ENCODE results near the gene SERPINB6.
"Not testable (repeated sequence)": the region's sequence is repeated elsewhere in the genome, so short reads cannot be mapped to it uniquely, and the experiment has no call there.

SERPINB6 gene

GRCh38 chr6:2938632-2939083, 32.7 kb downstream of the SERPINB6 start:
- no peak for DNase-seq (ENCODE audit: low read depth)

- DNase-seq (ENCODE audit: low read depth) = no peak
These were observed 33.2 kb downstream of the SERPINB6 start for GRCh38 chr6:2938004-2938631.

- no peak for DNase-seq (ENCODE audit: low read depth)
These were observed 33.8 kb downstream of the SERPINB6 start for GRCh38 chr6:2937627-2938003.

- DNase-seq (ENCODE audit: low read depth) = no peak
These were observed 35.6 kb downstream of the SERPINB6 start for GRCh38 chr6:2935566-2936291.

- no peak for DNase-seq (ENCODE audit: low read depth)
These were observed 37.3 kb downstream of the SERPINB6 start for GRCh38 chr6:2934057-2934456.

GRCh38 chr6:2932911-2933310, 38.5 kb downstream of the SERPINB6 start:
- not testable (repeated sequence) for DNase-seq (ENCODE audit: low read depth)

GRCh38 chr6:2931970-2932748, 39.2 kb downstream of the SERPINB6 start:
- DNase-seq (ENCODE audit: low read depth) = peak; percentile 74

- DNase-seq (ENCODE audit: low read depth) = no peak
These were observed 40.3 kb downstream of the SERPINB6 start for GRCh38 chr6:2931055-2931454.

GRCh38 chr6:2927931-2928330, 43.4 kb downstream of the SERPINB6 start:
- not testable (repeated sequence) for DNase-seq (ENCODE audit: low read depth)

- not testable (repeated sequence) for DNase-seq (ENCODE audit: low read depth)
These were observed 45.3 kb downstream of the SERPINB6 start for GRCh38 chr6:2925842-2926747.

GRCh38 chr6:2921520-2922115, 49.7 kb downstream of the SERPINB6 start:
- no peak for DNase-seq (ENCODE audit: low read depth)

- DNase-seq (ENCODE audit: low read depth) = no peak
These were observed 50.7 kb downstream of the SERPINB6 start for GRCh38 chr6:2920671-2921112.

- no peak for DNase-seq (ENCODE audit: low read depth)
These were observed 51.5 kb downstream of the SERPINB6 start for GRCh38 chr6:2919886-2920285.

- no peak for DNase-seq (ENCODE audit: low read depth)
These were observed 52.0 kb downstream of the SERPINB6 start for GRCh38 chr6:2919401-2919800.

GRCh38 chr6:2918936-2919335, 52.4 kb downstream of the SERPINB6 start:
- no peak for DNase-seq (ENCODE audit: low read depth)

- DNase-seq (ENCODE audit: low read depth) = no peak
These were observed 53.4 kb downstream of the SERPINB6 start for GRCh38 chr6:2917801-2918445.

- no peak for DNase-seq (ENCODE audit: low read depth)
These were observed 54.3 kb downstream of the SERPINB6 start for GRCh38 chr6:2917065-2917464.

- no peak for DNase-seq (ENCODE audit: low read depth)
These were observed 55.0 kb downstream of the SERPINB6 start for GRCh38 chr6:2916158-2916925.

- no peak for DNase-seq (ENCODE audit: low read depth)
These were observed 56.2 kb downstream of the SERPINB6 start for GRCh38 chr6:2915150-2915549.

- DNase-seq (ENCODE audit: low read depth) = no peak
These were observed 57.1 kb downstream of the SERPINB6 start for GRCh38 chr6:2914318-2914660.

All from stimulated activated CD8-positive, alpha-beta memory T cell treated with anti-CD3 and anti-CD28 coated beads, Interleukin-7, amount 100 ng/mL, for 24 hours (primary cell).